Endothelial cell (in vitro differentiated cells): ENCODE measurements around the gene BCKDHA. TPM values are rescaled to one million over a fixed set of nuclear protein-coding genes. Genes with fewer than 3 reads are reported as not detected.

ENCODE experiments used
- DNase-seq: peaks from one replicate; pipeline ENCODE4 v3.0.0; 2021; ENCODE audit warnings: low spot score
- H3K27ac Mint-ChIP-seq: one replicate; pipeline ENCODE4 v1.8.0; 2021; ENCODE audit warnings: mixed read lengths, inconsistent platforms; ENCODE audit not compliant: unreplicated experiment
- H3K27me3 Mint-ChIP-seq: one replicate; pipeline ENCODE4 v1.8.0; 2021; ENCODE audit warnings: mild to moderate bottlenecking, moderate library complexity, mixed read lengths, inconsistent platforms; ENCODE audit not compliant: unreplicated experiment
- H3K36me3 Mint-ChIP-seq: one replicate; pipeline ENCODE4 v1.8.0; 2021; ENCODE audit warnings: mild to moderate bottlenecking, low read depth, mixed read lengths, inconsistent platforms; ENCODE audit not compliant: unreplicated experiment
- H3K4me1 Mint-ChIP-seq: one replicate; pipeline ENCODE4 v1.8.0; 2021; ENCODE audit warnings: mild to moderate bottlenecking, mixed read lengths, inconsistent platforms; ENCODE audit not compliant: unreplicated experiment
- H3K4me3 Mint-ChIP-seq: one replicate; pipeline ENCODE4 v1.8.0; 2021; ENCODE audit warnings: mild to moderate bottlenecking, mixed read lengths, inconsistent platforms; ENCODE audit not compliant: unreplicated experiment
- H3K9me3 Mint-ChIP-seq: one replicate; pipeline ENCODE4 v1.8.0; 2021; ENCODE audit warnings: mixed read lengths, inconsistent platforms; ENCODE audit not compliant: unreplicated experiment
- CTCF ChIP-seq: fragments of 200-600 bp; sonication (generic); IDR thresholded peaks from one replicate; pipeline ENCODE4 v1.5.0; 2021; ENCODE audit warnings: antibody characterized with exemption; ENCODE audit not compliant: unreplicated experiment
- long read RNA-seq: library from polyadenylated mRNA; unstranded; transcript quantifications from one replicate; pipeline ENCODE4 v2.0.0, GENCODE V29; 2020; ENCODE audit not compliant: unreplicated experiment
- total RNA-seq: library from RNA; stranded (reverse); fragmentation: NEBNext Ultra II Directional; extraction: Animal tissue kit (Norgen Biotek cat#: 25700); gene quantifications from one replicate; pipeline ENCODE4 v1.2.1, GENCODE V29; 2021; ENCODE audit not compliant: unreplicated experiment

BCKDHA gene
- 25.0 TPM for total RNA-seq
- long read RNA-seq, transcript BCKDHA-201 (9 exons, 2,103 nt): major isoform, 57 of 63 reads
- long read RNA-seq, partial matches to known transcripts: 2 of 63 reads
- long read RNA-seq, other reads (novel, unspliced or antisense): 4 of 63 reads

GRCh38 chr19:41397086-41398049, at the start of gene BCKDHA, which contains the start of gene EXOSC5:
Gene BCKDHA (plus strand): TSS chr19:41397818. CDS start chr19:41397828, 10 bp downstream.
Gene EXOSC5 (minus strand): TSS chr19:41397359. CDS start chr19:41397328, 31 bp downstream.
- peak; percentile 97 for DNase-seq
- Mint-ChIP-seq H3K27me3 (peaks cover 7% of the 10 kb centered on the region), H3K4me3 (peak within 1 kb of the TSS; percentile 97), H3K27ac (peak within 1 kb of the TSS; percentile 98), H3K36me3 (peaks cover 3% of the 10 kb centered on the region), H3K9me3 (no peaks in the 10 kb centered on the region), H3K4me1 (peaks cover 41% of the 10 kb centered on the region)
- no peak for TF ChIP-seq CTCF

GRCh38 chr19:41350735-41351338, 46.8 kb upstream of the BCKDHA start:
- no peak for DNase-seq
- H3K4me3 Mint-ChIP-seq: peak overlapping the region; percentile 99
- peak overlapping the region; percentile 89 for H3K27ac Mint-ChIP-seq
- peaks cover 22% of the 10 kb centered on the region for H3K27me3 Mint-ChIP-seq
- H3K9me3 Mint-ChIP-seq: peaks cover 4% of the 10 kb centered on the region
- H3K4me1 Mint-ChIP-seq: peaks cover 31% of the 10 kb centered on the region
- no peak for TF ChIP-seq CTCF
- H3K36me3 Mint-ChIP-seq: peaks cover 29% of the 10 kb centered on the region

GRCh38 chr19:41351339-41352245, 46.0 kb upstream of the BCKDHA start:
- no peak for TF ChIP-seq CTCF
- peak; percentile 63 for DNase-seq
- Mint-ChIP-seq H3K27ac (peak overlapping the region; percentile 89), H3K4me3 (peak overlapping the region; percentile 100), H3K36me3 (peaks cover 25% of the 10 kb centered on the region), H3K4me1 (peaks cover 31% of the 10 kb centered on the region), H3K27me3 (peaks cover 22% of the 10 kb centered on the region), H3K9me3 (peaks cover 4% of the 10 kb centered on the region)

GRCh38 chr19:41352279-41352608, 45.4 kb upstream of the BCKDHA start:
- Mint-ChIP-seq H3K27ac (peak overlapping the region; percentile 88), H3K36me3 (peaks cover 25% of the 10 kb centered on the region), H3K4me1 (peaks cover 36% of the 10 kb centered on the region), H3K9me3 (peaks cover 4% of the 10 kb centered on the region), H3K4me3 (peak overlapping the region; percentile 100), H3K27me3 (peaks cover 22% of the 10 kb centered on the region)
- no peak for DNase-seq
- TF ChIP-seq CTCF: no peak
